Lower leg skin (tissue), 4 donors: ENCODE data around the gene ANKK1. TPM values are rescaled to one million over a fixed set of nuclear protein-coding genes. Genes with fewer than 3 reads are reported as not detected.

Experiments
- DNase-seq, 2 donors: peaks; one replicate each; pipeline ENCODE4 v3.0.0-alpha.2; 2019; ENCODE audit warnings: low spot score in 2 of 2
- H3K4me3 ChIP-seq: fragments of 200-600 bp; sonication (generic); 2 replicates; pipeline ENCODE4 v1.5.1; 2017; ENCODE audit warnings: mild to moderate bottlenecking, low read depth; ENCODE audit not compliant: poor library complexity, severe bottlenecking
- CTCF ChIP-seq, 3 donors: fragments of 450-650 bp; IDR thresholded peaks; one replicate each; pipeline ENCODE4 v1.5.1; 2016; ENCODE audit warnings: antibody characterized with exemption in 3 of 3, mild to moderate bottlenecking in 3 of 3, moderate library complexity in 2 of 3
- POLR2A ChIP-seq, 2 donors: fragments of 450-650 bp; IDR thresholded peaks; one replicate each; pipeline ENCODE4 v1.6.1; 2016 to 2017; ENCODE audit warnings: antibody characterized with exemption in 2 of 2, mild to moderate bottlenecking in 1 of 2, moderate library complexity in 1 of 2
- WGBS, 2 donors: methylation state at CpG; one replicate each; pipeline ENCODE4 v1.1.5; 2018; 5-methylcytosine and 5-hydroxymethylcytosine counted together
- intact Hi-C: fragments of 100-400 bp; cut with DNase I; formaldehyde crosslinking; loops from one replicate; pipeline ENCODE4 v1.15.0; 2023; ENCODE audit warnings: low total_unique reads
- total RNA-seq, 4 donors: library from RNA; depleted of rRNA; stranded (reverse); fragments of >200 nt; gene quantifications; one replicate each; pipeline ENCODE4 v1.1.0, GENCODE V29; 2016

ANKK1 gene
- total RNA-seq, 4 donors from 2014 or later = 1.3 to 8.4 (median 3.5) TPM

- intact Hi-C loops = no loop called here
- 64 to 70% methylated on average over 9 of the region's 9 CpGs for WGBS, 2 donors
- no peak overlapping the region for H3K4me3 ChIP-seq
- no peak for DNase-seq
- TF ChIP-seq POLR2A (IDR thresholded peaks at IDR 0.05) (no peak), CTCF (IDR thresholded peaks at IDR 0.05) (no peak)
Measured at GRCh38 chr11:113408206-113408605, 20.6 kb downstream of the ANKK1 start.

GRCh38 chr11:113408887-113409286, 21.3 kb downstream of the ANKK1 start:
- no peak for DNase-seq
- intact Hi-C loops = no loop called here
- TF ChIP-seq POLR2A (IDR thresholded peaks at IDR 0.05) (no peak), CTCF (IDR thresholded peaks at IDR 0.05) (no peak)
- WGBS, 2 donors = 67 to 71% methylated on average over 9 of the region's 9 CpGs
- no peak overlapping the region for H3K4me3 ChIP-seq

- DNase-seq = no peak
- TF ChIP-seq CTCF (IDR thresholded peaks at IDR 0.05) (no peak), POLR2A (IDR thresholded peaks at IDR 0.05) (no peak)
- H3K4me3 ChIP-seq = no peak overlapping the region
- 81 to 83% methylated on average over 3 of the region's 3 CpGs for WGBS, 2 donors
- intact Hi-C loops = no loop called here
Measured at GRCh38 chr11:113409526-113409925, 21.9 kb downstream of the ANKK1 start.

GRCh38 chr11:113410414-113411135, 23.0 kb downstream of the ANKK1 start:
- DNase-seq = no peak
- intact Hi-C loops = no loop called here
- TF ChIP-seq POLR2A (IDR thresholded peaks at IDR 0.05) (no peak), CTCF (IDR thresholded peaks at IDR 0.05) (no peak)
- H3K4me3 ChIP-seq = no peak overlapping the region
- WGBS, 2 donors = 89 to 90% methylated on average over 20 to 21 of the region's 21 CpGs

- TF ChIP-seq POLR2A (IDR thresholded peaks at IDR 0.05) = no peak
- no peak for TF ChIP-seq CTCF (IDR thresholded peaks at IDR 0.05)
Measured at GRCh38 chr11:113411536-113411935, 24.0 kb downstream of the ANKK1 start.

GRCh38 chr11:113412675-113413074, 25.1 kb downstream of the ANKK1 start:
- H3K4me3 ChIP-seq = no peak overlapping the region
- intact Hi-C loops = no loop called here
- TF ChIP-seq CTCF (IDR thresholded peaks at IDR 0.05) (no peak), POLR2A (IDR thresholded peaks at IDR 0.05) (no peak)
- WGBS, 2 donors = 87 to 94% methylated on average over 8 to 9 of the region's 9 CpGs
- no peak for DNase-seq

More at GRCh38 chr11:113411536-113411935, 24.0 kb downstream of the ANKK1 start:
- no peak for DNase-seq
- no peak overlapping the region for H3K4me3 ChIP-seq
- intact Hi-C loops = no loop called here
- 87 to 88% methylated on average over 3 of the region's 3 CpGs for WGBS, 2 donors
